ENCODE measurements around the gene HNRNPA0.
A peak's percentile ranks its signal among the peaks of the same experiment; 100 is the strongest.
"Not testable (repeated sequence)": the region's sequence is repeated elsewhere in the genome, so short reads cannot be mapped to it uniquely, and the experiment has no call there.

The HNRNPA0 gene

GRCh38 chr5:137782055-137782454 is 27.9 kb upstream of the HNRNPA0 start:
- Histone ChIP-seq H3K4me3 (ENCODE audit: low read length, poor library complexity, severe bottlenecking) (no peak overlapping the region), H3K9me2 (replicated peaks; ENCODE audit: low read depth, low read length) (no peaks in the 10 kb centered on the region), H2AFZ (ENCODE audit: low read length) (no peak overlapping the region), H3K79me2 (ENCODE audit: insufficient read depth, low read length) (no peaks in the 10 kb centered on the region), H3K9ac (ENCODE audit: low read depth, low read length, poor library complexity, severe bottlenecking) (no peak overlapping the region), H3F3A (ENCODE audit: low read depth) (no peaks in the 10 kb centered on the region), H3K36me3 (ENCODE audit: insufficient read depth, low read length) (no peaks in the 10 kb centered on the region), H4K20me1 (ENCODE audit: insufficient read depth, low read length, poor library complexity, severe bottlenecking) (no peaks in the 10 kb centered on the region), H3K9me3 (ENCODE audit: insufficient read depth, low read depth, low read length) (no peaks in the 10 kb centered on the region), H3K4me2 (ENCODE audit: low read depth, low read length, poor library complexity, severe bottlenecking) (no peak overlapping the region), H3K27me3 (ENCODE audit: insufficient read depth, low read length, poor library complexity, severe bottlenecking) (no peaks in the 10 kb centered on the region), H3K4me1 (ENCODE audit: insufficient read depth, low read length, poor library complexity, severe bottlenecking) (no peaks in the 10 kb centered on the region)
- TF ChIP-seq CTCF (conservative IDR thresholded peaks at IDR 0.05; ENCODE audit: low read length) (no peak), EZH2phosphoT487 (IDR thresholded peaks at IDR 0.05; ENCODE audit: borderline replicate concordance) (no peak)

GRCh38 chr5:137778772-137779564 is 24.8 kb upstream of the HNRNPA0 start:
- Histone ChIP-seq H3K4me2 (ENCODE audit: low read depth, low read length, poor library complexity, severe bottlenecking) (no peak overlapping the region), H3K9me2 (replicated peaks; ENCODE audit: low read depth, low read length) (no peaks in the 10 kb centered on the region), H3K27me3 (ENCODE audit: insufficient read depth, low read length, poor library complexity, severe bottlenecking) (no peaks in the 10 kb centered on the region), H2AFZ (ENCODE audit: low read length) (no peak overlapping the region), H4K20me1 (ENCODE audit: insufficient read depth, low read length, poor library complexity, severe bottlenecking) (no peaks in the 10 kb centered on the region), H3K4me3 (ENCODE audit: low read length, poor library complexity, severe bottlenecking) (no peak overlapping the region), H3K9ac (ENCODE audit: low read depth, low read length, poor library complexity, severe bottlenecking) (no peak overlapping the region), H3F3A (ENCODE audit: low read depth) (no peaks in the 10 kb centered on the region), H3K36me3 (ENCODE audit: insufficient read depth, low read length) (no peaks in the 10 kb centered on the region), H3K79me2 (ENCODE audit: insufficient read depth, low read length) (no peaks in the 10 kb centered on the region), H3K9me3 (ENCODE audit: insufficient read depth, low read depth, low read length) (no peaks in the 10 kb centered on the region), H3K4me1 (ENCODE audit: insufficient read depth, low read length, poor library complexity, severe bottlenecking) (no peaks in the 10 kb centered on the region)
- TF ChIP-seq CTCF (conservative IDR thresholded peaks at IDR 0.05; ENCODE audit: low read length) (peak; percentile 71), EZH2phosphoT487 (IDR thresholded peaks at IDR 0.05; ENCODE audit: borderline replicate concordance) (no peak)

GRCh38 chr5:137767937-137768336 is 13.8 kb upstream of the HNRNPA0 start:
- not testable (repeated sequence) for H4K20me1 ChIP-seq (ENCODE audit: insufficient read depth, low read length, poor library complexity, severe bottlenecking); H3K4me1 ChIP-seq (ENCODE audit: insufficient read depth, low read length, poor library complexity, severe bottlenecking); H3K9me3 ChIP-seq (ENCODE audit: insufficient read depth, low read depth, low read length); H3K4me3 ChIP-seq (ENCODE audit: low read length, poor library complexity, severe bottlenecking); H3K36me3 ChIP-seq (ENCODE audit: insufficient read depth, low read length); H3K79me2 ChIP-seq (ENCODE audit: insufficient read depth, low read length); H3K9ac ChIP-seq (ENCODE audit: low read depth, low read length, poor library complexity, severe bottlenecking); H3K4me2 ChIP-seq (ENCODE audit: low read depth, low read length, poor library complexity, severe bottlenecking); H2AFZ ChIP-seq (ENCODE audit: low read length); H3K27me3 ChIP-seq (ENCODE audit: insufficient read depth, low read length, poor library complexity, severe bottlenecking); H3F3A ChIP-seq (ENCODE audit: low read depth); H3K9me2 ChIP-seq (replicated peaks; ENCODE audit: low read depth, low read length)

- Histone ChIP-seq H4K20me1 (ENCODE audit: insufficient read depth, low read length, poor library complexity, severe bottlenecking) (no peaks in the 10 kb centered on the region), H3K9me2 (replicated peaks; ENCODE audit: low read depth, low read length) (no peaks in the 10 kb centered on the region), H3K4me2 (ENCODE audit: low read depth, low read length, poor library complexity, severe bottlenecking) (no peak overlapping the region)
These were observed 7.4 kb upstream of the HNRNPA0 start for GRCh38 chr5:137761566-137761965.

More at GRCh38 chr5:137761566-137761965, 7.4 kb upstream of the HNRNPA0 start:
- H3F3A ChIP-seq (ENCODE audit: low read depth) = no peaks in the 10 kb centered on the region
- H3K9me3 ChIP-seq (ENCODE audit: insufficient read depth, low read depth, low read length) = no peaks in the 10 kb centered on the region
- H3K27me3 ChIP-seq (ENCODE audit: insufficient read depth, low read length, poor library complexity, severe bottlenecking) = no peaks in the 10 kb centered on the region
- TF ChIP-seq EZH2phosphoT487 (IDR thresholded peaks at IDR 0.05; ENCODE audit: borderline replicate concordance) (no peak), CTCF (conservative IDR thresholded peaks at IDR 0.05; ENCODE audit: low read length) (no peak)
- no peaks in the 10 kb centered on the region for H3K36me3 ChIP-seq (ENCODE audit: insufficient read depth, low read length)
- no peak overlapping the region for H2AFZ ChIP-seq (ENCODE audit: low read length)
- H3K4me1 ChIP-seq (ENCODE audit: insufficient read depth, low read length, poor library complexity, severe bottlenecking) = no peaks in the 10 kb centered on the region
- no peaks in the 10 kb centered on the region for H3K79me2 ChIP-seq (ENCODE audit: insufficient read depth, low read length)
- H3K9ac ChIP-seq (ENCODE audit: low read depth, low read length, poor library complexity, severe bottlenecking) = no peak overlapping the region
- no peak overlapping the region for H3K4me3 ChIP-seq (ENCODE audit: low read length, poor library complexity, severe bottlenecking)

All from Loucy (cell line).